Measurements from ENCODE around the gene CPT1C.

The CPT1C gene

DNA sequence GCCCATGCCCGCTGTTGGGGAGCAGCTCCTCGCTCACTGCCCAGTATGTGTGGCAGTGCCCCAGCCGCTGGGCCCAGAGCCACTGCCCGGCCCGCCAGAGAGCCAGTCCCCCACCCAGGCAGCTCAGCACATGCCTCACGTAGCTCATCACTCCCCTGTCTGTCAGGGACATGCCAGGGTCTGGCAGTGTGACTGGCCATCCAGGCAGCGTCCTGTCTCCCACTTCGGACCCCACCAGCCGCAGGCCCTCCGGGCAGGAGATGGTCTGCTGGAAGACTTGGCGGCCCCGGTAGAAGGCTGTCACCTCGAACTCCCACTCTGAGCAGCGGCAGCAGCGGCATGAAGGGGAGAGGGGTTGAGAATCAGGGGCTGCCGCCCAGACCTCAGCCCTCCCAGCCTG lies 28.9 kb upstream of the CPT1C start:
- no peak for DNase-seq

DNA sequence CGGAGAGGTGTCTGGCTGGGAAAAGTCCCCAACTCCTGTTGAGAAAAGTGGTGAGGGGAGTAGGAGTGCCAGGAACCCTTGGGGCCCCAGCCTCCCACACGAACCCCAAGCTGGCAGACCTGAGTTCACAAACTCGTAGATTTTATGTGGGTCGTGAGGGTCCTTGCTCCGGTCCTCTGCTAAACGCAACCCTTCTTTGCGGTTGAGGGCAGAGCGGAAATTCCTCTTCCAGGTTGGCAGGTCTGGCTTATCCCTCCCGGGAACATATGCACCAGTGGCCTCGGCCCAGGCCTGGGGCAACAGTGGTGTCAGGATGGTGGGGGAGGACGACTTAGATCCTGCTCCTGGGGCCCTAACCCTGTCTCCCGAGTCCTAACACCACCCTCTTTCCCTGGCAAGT lies 27.7 kb upstream of the CPT1C start:
- no peak for DNase-seq

DNA sequence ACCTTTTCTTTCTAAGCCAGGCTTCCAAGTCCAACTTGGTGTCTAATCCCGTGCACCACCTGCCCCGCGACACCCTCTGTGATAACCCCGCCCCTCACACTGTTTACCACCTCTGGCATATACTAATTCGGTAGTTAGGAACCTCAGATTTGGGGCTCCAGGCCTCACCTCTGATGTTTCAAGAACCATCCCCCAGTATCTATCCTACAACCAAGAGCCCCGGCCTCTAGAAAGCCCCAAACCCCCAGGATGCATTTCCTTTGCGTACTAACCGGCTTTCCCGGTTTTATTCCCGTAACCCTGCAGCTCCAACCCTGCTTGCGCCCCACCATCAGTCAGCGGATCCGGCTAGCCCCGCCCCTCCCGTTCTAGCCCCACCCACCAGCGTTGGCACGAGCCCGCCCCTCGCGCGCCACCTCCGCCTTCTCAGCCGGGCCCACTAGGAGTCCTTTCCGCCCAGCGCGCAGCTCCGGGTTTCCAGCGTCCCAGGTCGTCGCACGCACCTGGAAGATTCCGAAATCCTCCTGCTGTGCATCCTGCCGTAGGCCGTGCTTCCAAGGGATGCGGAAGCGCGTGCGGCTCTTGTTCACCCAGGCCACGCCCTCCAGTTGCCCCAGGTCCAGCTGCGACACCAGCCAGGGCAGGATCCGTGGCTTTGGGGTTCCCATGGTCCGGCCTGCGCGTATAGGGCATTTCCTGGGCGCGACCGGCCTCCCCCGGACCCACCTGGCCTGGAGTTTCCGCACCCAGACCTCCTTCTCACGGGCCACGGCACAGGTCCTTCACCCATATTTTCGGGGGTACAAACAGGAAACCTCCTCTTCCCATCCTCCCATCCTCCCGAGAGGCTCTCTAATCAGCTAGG lies 26.5 kb upstream of the CPT1C start:
- DNase-seq: peak; percentile 77 to 93 (median 90)

DNA sequence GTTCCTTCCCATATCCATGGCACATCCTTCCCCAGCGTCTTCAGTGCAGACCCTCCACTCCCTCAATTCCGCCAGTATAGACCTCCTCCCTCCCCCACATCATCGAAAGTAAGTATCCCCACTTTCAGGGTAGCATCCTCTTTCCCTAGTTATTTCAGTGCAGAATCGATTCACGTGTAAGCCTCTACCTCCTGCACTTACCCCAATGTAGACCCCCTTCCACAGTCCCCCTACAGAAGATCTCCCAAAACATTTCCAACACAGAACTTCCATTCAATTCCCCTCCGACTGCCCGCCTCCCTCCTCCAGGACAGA lies 25.9 kb upstream of the CPT1C start:
- DNase-seq: no peak

DNA sequence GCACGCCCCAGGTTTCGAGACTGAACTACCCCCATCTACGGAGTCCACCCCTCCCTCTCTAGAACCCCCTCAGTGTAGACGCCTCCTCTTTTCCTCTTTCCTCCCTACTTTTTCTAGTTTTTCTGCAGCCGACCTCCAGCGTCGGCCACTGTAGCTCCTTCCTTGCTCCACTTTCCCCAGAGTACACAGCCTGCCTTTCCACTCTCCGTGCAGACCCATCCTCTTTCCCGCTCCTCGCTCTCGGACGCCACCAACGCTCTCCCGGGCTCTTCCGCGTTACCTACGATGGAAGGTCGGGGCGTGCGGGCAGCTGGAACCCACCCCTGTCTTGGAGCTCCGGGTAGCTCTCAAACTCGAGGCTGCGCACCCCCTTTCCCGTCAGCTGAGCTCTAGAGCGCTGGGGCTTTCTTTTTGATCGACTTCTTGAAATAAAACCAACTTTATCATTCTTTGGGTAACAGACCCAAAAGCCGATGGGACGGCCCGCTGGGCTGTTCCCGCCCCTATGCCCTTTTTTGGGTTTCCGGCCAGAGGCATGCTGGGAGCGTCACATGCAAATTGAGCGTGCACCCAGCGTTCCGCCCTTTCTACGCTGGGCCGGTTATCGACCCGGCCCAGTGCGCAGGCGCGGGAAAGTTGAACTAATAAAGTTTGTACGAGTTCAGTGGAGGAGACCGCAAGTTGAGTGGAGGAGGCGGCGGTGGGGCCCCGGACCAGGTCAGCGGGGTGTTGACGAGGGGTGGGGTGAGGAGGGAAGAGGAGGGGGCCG lies 25.4 kb upstream of the CPT1C start, which contains the start of the genes BCL2L12 and IRF3:
Gene BCL2L12, plus strand, starts transcription at position 583 of the 769 bp plus-strand sequence. CDS start 760 bp downstream, outside the sequence.
Gene IRF3, minus strand, starts transcription at position 507 of the 769 bp plus-strand sequence. CDS start 1,019 bp downstream, outside the sequence.
- peak; percentile 99 for DNase-seq

DNA sequence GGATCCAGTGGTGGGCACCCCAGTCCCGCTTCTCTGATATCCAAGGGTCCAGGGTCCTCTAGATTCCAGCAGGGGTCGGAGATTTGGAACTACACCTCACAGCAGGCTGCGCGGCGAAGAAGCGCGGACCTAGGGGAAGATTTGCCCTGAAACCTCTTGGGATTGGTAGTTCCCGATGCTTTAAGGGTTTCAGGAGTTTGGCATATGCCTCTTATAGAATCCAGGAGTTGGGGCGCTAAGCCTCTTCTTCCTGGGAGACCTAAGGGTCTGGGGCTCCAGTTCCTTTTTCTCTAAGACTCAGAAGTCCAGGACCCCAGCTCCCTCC lies 24.8 kb upstream of the CPT1C start:
- DNase-seq: no peak

DNA sequence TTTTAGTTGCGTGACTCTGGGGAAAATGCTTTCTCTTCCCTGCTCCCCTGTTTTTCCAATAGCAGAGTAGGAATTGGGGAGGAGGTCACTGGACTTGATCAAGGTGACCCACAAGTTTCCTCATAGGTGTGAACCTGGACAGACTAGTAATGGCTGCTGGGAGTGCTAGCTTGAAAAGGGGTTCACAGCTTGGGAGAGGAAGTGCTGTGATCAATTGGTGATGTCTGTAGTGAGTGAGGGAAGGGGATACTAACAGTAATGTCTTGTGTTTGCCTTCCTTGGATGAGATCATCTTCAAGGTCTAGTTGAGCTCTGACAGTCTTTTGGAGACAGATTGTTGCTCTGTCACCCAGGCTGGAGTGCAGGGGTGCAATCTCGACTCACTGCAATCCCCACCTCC lies 23.4 kb upstream of the CPT1C start:
- no peak for DNase-seq

DNA sequence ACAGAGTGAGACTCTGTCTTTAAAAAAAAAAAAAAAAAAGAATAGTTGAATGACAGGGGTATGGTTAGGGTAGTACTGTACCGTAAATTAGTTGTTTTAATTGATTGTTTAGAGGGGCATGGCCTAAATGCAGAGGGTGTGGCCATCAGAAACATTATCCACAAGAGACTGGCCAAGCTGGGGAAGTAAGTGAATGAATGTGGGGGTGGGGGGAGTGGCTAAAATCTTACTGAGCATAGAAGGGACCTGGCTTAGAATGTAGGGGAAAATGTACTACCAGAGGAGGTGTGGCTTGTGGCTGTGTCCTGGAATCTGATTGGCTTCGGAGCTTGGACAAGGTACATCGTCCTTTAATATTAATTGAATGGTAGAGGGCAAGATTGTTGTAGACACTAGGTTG lies 21.4 kb upstream of the CPT1C start:
- peak; percentile 41 to 72 (median 65) for DNase-seq

DNA sequence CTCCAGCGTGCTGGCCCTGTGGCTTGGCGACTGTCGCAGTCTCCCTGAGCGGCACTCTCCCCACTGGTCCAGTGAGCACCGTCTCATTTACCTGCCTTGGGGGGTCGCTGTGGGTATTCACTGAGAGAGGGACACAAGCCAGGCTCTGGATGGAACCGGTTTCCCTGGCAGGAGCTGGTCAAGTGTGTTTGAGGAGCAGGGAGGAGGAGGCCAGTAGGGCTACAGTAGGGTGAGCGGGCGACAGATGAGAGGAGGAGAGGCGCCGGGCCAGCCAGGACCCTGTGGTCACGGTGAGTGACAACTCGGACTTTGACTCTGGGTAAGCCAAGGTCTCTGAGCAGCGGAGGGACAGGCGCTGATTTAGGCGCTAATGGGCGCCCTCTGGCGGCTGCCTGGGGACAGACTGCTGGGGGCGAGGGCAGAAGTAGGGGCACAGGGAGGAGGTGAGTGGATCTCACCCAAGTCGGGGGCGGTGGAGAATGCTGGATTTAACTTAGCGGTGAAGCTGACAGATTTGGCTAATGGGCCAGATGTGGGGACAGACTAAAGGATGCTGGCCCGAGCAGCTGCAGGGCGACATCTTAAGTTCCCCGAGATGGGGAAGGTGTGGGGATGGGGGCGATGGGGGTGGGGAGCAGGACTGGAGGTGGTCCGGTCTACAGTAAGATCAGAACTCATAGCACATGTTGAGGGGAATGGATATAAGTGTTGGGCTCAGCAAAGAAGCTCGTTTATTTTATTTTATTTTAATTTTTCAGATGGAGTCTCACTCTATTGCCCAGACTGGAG lies 18.6 kb upstream of the CPT1C start:
- peak; percentile 83 to 92 (median 83) for DNase-seq

DNA sequence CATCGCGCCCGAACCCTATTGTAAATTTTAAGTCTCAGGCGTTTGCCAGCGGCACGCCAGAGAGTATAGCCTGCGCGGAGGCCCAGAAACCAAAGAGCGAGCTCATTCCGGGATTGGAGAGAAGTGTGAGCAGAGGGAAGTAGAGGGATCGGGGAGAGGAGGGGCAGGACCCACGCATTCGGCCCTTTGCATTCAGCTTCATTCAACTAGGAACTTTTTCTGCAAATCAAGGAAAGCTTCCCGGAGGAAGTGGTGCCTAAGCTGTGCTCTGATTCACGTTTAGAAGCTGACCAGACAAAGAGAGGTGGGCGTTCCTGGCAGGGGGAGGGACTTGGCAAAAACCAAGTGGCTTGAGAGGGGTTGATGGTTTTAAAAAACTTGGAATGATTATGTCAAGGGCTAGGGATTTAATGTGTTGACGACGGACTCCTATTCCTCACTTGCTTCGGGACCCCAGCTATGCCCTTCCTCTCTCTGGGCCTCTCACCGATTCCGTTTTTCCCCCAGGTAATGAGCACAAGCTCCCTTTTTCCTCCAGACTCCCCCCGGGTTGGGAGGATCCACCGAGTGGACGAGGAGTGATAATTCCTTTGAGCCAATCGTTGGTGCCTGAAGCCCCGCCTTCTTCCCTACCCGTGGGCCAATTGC lies 14.7 kb upstream of the CPT1C start:
- peak; percentile 93 to 96 (median 95) for DNase-seq

DNA sequence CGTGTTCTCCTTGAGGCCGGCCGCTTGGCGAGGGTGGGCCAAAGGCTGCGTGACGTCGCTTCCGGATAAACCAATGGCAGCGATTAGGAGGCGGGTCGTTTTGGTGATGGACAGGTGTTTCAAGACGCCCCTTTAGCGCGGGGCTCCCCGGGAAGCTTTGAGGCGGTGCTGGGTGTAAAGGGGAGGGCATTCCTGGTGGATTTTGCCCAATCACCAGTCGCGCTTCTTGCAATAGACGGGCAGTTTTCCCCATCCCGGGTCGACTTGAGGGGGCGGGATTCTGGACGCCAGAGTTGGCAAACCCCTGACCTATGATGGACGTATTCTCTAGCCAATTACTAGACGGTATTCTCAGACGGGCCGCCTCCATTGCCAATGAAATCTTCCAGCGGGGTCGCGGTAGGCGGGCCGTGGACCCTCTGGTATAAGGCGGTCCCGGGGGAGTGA lies 14.1 kb upstream of the CPT1C start:
- peak; percentile 100 for DNase-seq

DNA sequence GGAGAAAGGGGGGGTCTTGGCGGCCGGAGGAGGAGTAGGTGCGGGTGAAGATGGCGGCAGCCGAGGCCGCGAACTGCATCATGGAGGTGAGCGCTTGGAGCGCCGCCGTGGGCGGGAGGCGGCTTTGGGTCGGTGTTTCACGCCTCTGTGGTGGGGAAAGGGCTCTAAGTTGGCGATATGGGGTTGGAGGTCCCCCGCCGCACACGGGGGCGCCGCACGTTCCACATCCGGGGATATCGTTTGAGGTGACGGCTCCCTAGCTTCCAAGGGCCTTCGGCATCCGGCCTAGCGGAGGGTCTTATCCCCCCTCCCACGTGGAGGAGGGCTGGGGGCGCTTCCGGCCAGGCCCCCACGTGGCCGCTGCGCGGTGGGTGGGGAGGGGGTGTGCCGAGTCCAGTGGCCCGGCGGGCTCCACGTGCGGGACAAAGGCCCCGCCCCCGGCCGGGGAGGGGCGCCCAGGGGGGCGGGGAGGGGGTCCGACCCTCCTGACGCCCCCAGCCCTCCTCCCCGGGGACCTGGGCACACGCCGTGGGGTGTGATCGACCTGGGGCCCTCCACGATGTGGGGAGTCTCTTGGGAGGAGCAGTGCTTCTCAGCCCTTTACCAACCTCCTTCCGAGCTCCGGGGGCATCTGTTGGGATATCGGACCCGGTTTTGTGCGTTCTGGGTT lies 13.6 kb upstream of the CPT1C start, which contains the start of gene PRMT1:
Gene PRMT1, plus strand, starts transcription at position 41 of the 670 bp plus-strand sequence. Its CDS starts 10 bp downstream, at position 51.
- peak in 2 of 3 donors; percentile 45 to 71 for DNase-seq

DNA sequence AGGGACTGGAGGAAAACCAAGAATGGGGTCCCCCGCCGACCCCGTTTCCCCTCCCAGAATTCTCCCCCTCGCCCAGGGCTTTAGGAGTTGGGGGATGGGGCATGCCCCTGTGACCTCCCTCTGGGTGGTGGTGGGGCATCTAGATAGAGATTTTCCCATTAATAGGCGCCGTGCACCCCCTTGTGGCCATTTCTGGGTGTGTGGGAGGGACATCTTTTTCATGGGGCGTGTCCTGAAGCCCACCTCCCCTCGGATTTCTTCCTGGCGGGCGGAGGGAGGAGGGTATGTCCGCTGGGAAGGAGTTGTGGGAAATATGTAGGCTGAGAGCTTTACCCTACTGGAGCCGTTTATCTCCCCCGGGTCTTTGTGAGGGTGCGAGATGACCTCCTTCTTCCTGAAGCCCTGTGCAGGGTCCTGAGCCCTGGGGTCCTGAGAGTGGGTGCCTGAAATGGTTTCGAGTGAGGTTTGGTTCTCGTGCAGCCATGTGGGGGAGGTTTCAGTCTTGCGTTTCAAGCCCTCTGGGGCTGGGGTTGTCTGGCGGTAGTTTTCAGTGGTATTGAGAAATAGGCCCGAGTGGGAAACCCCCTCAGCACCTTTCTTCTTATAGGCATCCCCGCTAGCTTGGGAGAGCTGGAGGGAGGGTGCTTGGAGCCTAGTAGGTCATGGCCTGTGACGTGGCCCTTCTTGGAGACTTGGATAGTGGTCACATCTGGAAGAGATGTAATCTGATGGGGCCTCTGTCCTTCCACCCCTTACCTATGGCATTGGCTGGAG lies 12.8 kb upstream of the CPT1C start:
- peak; percentile 80 to 90 (median 82) for DNase-seq

DNA sequence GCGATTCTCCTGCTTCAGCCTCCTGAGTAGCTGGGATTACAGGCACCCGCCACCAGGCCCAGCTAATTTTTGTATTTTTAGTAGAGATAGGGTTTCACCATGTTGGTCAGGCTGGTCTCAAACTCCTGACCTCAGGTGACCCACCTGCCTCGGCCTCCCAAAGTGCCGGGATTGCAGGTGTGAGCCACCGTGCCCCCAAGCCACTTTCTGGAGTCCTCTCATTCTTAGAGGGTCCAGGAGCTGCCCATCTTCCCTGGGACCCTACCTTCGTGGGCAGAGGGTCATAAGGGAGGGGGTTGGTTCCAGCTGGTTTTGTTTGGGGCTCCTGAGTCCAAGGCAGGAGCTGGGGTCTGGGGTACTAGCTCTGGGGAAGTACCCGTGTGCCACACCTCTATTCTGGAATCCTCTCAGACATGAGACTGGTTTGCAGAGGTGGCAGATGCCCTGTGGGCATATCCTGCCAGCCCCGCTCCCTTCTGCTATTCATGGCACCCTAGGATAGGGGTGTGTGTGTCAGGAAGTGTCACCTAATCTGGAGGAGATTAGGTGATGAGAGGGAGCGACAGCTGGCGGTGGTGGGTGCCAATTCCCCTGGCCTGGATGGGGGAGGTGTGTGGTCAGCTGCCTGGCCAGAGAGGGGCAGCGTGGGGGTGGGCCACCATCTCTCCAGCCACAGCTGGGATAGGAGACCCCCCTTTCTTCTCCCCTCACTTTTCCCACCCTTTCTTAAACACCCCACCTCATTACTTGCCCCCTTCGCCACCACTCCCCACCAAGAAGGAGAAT lies 11.7 kb upstream of the CPT1C start:
- DNase-seq: no peak

DNA sequence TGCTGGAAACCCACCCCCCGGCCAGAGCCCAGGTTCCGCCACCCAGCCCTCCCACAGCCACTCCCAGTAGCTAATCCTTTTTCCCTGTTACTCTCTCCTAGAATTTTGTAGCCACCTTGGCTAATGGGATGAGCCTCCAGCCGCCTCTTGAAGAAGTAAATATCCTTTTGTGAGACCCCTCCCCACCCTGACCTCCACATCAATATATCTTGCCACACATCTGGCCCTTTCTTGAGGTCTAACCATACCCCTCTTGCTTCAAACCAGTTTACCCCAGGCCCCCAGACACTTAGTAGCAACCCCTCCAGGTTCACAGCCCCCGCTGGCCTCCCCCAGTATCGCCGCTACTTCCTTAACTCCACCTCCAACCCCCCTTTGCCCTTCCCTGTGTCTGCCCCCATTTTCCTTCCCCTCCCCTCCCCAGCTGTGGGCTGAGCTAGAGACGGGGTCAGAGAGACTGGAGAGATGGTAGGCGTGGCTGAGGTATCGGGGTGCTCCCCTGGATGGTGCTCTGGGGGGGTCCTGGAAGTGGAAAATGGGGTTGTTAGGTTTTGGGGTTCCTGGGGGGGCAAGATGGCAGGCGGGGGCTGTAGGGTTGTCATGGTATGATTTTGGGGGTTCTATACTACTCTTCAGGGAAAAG lies 11.0 kb upstream of the CPT1C start:
- DNase-seq: no peak

DNA sequence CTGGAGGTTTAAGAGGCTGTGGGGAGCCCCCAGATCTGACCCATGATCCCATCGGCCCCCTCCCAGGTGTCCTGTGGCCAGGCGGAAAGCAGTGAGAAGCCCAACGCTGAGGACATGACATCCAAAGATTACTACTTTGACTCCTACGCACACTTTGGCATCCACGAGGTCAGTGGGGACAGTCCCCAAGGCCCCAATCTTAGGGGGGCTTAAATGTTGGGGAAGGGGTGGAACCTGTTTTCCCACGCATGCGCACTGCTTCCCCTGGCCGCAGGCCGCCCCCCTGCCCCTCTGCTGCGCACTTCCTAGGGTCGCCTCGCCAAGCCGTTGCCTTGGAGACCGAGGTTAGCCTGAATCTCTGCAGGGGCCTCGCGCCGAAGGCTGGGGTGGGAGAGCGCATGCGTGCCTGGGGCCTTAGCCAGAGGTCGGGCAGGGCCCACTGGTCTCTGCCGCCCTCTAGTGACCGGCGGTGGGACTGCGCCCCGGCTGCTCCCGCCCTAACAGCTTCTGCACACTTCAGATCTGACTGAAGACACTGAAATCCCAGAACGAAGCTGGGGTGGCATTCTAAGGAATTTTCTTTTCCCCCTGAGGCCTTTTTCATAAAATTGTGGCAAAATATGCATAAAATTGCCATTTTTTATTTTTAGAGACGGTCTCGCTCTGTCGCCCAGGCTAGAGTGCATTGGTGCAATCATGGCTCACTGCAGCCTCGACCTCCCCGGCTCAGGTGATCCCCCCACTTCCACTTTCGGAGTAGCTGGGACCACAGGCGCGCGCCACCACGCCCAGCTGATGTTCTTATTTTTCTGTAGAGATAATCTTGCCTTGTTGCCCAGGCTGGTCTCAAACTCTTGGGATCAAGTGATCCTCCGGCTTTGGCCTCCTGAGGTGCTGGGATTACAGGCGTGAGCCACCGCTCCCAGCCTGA lies 10.2 kb upstream of the CPT1C start:
- DNase-seq: peak; percentile 91 to 96 (median 95)

DNA sequence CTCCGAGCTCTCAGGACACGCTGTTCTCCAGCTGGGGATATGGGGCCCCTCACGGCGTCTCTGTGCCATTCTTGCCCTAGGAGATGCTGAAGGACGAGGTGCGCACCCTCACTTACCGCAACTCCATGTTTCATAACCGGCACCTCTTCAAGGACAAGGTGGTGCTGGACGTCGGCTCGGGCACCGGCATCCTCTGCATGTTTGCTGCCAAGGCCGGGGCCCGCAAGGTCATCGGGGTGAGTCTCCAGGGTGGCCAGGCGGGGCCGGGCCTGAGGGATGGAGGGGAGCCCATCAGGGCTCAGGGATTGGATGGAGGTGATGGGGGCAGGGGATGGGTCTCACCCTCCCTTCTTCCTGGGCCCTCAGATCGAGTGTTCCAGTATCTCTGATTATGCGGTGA lies 9.1 kb upstream of the CPT1C start:
- DNase-seq: no peak

DNA sequence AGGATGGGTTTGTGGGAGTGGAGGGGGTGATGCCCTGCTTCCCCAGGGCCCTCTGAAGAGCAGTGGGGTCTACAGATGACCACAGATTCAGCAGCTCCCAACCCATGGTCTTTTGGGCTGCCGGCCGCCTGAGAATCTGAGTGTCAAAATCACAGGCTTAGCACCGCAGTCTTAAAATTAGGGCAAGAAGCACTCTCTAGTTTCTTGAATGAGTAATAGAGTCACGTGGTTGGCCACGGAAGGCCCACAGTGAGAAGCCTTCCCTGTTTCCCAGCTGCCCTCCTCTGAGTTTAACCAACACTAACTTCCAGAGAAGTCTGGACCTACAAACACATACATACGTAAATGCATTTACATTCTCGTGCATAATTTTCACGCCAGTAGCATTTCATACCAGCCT lies 8.6 kb upstream of the CPT1C start:
- DNase-seq: no peak

DNA sequence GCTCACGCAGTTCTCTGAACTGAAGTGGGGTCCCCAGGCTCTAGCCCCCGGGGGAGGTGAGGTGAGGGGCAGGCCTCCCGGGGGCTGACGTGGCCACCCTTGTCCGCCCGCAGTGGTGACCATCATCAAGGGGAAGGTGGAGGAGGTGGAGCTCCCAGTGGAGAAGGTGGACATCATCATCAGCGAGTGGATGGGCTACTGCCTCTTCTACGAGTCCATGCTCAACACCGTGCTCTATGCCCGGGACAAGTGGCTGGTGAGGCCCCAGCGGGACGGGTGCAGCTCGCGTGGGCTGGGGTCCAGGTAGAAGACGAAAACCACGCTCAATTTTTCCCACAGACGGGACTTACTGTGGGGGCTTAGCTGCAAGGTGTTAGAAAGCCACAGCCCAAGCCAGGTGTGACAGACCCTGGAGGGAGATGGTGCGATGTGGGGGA lies 7.1 kb upstream of the CPT1C start:
- no peak for DNase-seq
